AML-193 (cell line): ENCODE data around the gene ACLY.

Experiments
- DNase-seq, 2 experiments: peaks; one replicate each; lab custom pipeline; 2025; lab: John Stamatoyannopoulos, UW

Gene ACLY

DNA sequence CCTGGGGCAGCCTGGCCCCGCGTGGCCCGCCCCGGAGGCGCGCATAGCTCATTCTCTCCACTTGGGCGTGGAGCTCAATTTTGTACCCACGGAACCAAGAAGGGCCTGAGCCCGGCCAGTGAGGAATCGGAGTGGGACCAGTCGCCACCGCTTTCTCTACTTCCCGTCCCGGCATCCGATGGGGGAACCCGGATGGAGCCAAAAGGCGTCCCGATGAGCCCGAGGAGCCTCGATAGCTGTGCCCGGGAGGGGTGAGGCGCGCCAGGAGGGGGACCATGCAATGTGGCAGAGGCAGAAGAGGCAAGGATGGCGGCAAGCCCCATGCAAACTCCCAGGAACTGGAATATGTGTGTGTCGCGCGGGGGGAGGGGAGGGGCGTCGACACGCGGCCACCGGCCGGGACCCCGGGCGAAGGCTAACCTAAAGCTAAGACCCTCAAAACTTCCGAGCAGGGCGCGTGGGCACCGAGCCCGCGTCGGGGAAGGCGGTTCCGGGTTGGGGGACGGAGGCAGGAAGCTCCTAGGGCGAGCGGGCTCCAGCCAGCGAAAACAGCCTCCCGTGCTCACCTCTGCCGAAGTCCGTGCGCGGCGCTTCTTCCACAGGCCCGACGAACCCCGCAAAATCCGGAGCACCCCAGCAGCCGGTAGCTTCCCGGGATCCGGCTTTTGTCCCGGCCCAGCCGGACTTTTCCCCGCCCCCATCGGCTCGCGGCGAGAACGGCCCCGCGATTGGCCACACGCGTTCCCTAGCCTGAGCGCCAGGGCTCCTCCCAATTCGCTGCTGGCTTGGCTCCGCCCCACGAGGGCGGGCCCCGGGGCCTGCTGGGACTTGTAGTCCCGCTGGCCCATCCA, at the start of gene ACLY:
ACLY (minus strand) TSS at position 638 of the 851 bp plus-strand sequence. CDS start 5,078 bp downstream, outside the sequence.
- peak; percentile 97 to 98 for DNase-seq

GRCh38 chr17:41967921-41968578, 49.3 kb upstream of the ACLY start:
- no peak for DNase-seq

GRCh38 chr17:41967141-41967920, 48.6 kb upstream of the ACLY start:
- DNase-seq: no peak

GRCh38 chr17:41966463-41967140, 47.9 kb upstream of the ACLY start, which contains the start of gene CNP:
TSS of gene CNP (plus strand) at chr17:41966795. CDS start at chr17:41966885, 90 bp downstream.
- peak; percentile 83 to 86 for DNase-seq

DNA sequence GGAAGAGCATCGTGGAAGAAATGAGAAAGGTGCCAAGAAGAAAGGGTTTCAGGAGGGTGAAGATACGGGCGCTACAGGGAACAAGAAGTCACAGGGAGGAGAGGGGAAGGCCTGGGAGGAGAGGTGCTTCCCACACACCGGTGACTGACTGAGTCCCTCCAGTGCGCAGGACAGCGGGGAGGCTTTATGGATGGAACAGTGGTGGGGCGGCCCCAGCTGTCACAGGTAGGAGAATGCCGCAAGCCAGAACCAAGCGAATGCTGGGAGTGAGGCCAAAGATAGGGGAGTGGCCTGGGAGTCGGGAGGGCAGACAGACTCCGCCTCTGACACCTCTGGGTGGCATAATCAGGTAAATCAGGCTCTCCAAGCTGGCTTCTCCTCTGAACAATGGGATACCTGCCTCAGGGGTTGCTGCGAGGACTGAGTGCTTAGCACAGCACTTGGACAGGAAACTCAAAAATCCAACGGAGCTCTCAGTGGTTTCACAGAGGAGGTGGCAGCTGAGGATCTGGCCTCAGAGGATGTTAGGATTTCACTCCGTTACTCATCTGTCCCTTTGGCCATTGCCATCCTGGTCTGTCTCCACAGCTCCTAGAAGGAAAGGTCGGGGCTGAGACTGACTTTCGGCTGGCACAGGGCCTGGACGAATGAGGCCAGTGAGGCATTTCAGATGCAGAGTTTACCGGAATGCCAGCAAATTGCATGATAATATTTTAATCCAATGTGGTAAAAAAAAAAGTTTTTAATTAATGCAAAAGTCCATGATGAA, 47.1 kb upstream of the ACLY start:
- peak; percentile 26 to 57 for DNase-seq

GRCh38 chr17:41962768-41963434, 44.1 kb upstream of the ACLY start:
- peak; percentile 64 to 70 for DNase-seq

GRCh38 chr17:41962111-41962510, 43.4 kb upstream of the ACLY start:
- DNase-seq: no peak

DNA sequence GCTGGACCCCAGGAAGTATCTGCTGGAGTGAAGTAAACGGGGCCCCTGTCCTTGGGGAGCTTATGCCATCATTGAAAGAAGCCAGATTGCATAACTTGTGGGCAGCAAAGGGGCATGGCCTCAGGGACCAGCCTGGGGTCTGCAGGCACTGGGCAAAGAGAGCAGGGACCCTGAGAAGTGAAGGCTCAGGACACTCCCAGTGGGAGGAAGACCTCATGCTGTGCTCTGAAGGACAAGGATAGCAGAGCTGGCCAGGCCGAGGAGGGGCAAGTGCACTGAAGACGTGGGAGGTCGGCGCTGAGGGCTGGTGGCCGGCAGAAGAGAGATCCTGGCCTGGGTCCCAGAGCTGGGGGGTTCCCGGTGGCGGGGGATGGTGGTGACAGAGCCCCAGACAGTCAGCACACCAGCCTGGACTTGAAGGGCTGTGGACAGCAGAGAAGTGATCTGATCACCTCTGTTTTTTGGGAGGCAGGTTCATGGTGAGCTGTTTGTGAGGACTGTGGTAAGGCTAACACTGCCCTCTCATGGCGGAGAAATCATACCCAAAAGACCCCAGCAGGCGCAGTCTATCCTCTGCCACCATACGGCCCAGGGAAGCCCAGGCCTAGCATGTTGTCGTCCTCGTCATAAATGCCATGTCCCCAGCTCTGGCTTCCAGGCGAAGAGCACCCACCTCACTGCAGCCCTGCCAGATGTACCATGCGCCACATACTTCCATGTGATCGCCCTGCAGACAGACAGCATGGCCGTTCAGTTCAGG, 40.8 kb upstream of the ACLY start:
- DNase-seq: peak; percentile 57 to 66

DNA sequence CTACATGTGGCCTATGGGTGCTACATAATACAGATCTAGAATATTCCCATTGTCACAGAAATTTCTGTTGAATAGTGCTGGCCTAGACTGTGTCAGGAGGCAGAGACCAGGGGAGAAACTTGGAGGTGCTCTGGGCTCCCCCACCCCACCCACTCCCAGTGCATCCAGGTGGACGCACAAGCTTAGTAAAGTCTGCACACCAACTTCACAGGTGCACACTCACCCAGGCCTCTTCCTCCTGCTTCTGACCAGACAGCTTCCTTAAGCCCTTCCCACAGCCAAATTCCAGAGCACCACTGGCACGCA, 40.2 kb upstream of the ACLY start:
- DNase-seq: no peak

- DNase-seq: no peak
Observed at GRCh38 chr17:41957869-41958439, 39.2 kb upstream of the ACLY start.

DNA sequence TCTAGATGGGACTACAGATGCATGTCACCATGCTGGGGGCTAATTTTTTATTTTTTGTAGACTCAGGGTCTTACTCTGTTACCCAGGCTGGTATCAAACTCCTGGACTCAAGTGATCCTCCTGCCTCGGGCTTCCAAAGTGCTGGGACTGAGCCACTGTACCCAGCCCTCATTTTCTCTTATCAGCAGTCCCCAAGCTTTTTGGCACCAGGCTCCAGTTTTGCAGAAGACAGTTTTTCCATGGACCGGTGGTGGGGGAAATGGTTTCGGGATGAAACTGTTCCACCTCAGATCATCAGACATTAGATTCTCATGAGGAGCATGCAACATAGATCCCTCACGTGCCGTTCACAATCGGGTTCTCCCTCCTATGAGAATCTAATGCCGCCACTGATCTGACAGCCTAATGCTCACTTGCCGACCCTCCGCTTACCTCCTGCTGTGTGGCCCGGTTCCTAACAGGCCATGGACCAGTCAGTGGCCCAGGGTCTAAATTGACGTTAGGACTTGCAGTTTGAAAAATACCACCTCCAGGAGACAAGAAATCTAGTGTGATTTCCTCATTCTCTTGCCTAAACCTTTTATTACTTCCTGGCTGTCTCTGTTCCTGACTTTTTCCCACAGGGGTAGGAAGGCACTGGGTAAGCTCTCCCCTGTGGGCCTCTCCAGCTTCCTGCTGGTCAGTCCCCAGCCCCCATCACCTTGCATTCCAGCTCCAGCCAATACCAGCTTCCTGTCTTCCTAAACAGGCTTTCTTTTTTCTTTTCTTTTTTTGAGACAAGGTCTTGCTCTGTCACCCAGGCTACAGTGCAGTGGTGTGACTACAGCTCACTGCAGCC, 38.5 kb upstream of the ACLY start:
- peak in 1 of 2 experiments; percentile 16 for DNase-seq

GRCh38 chr17:41956522-41956921, 37.8 kb upstream of the ACLY start:
- no peak for DNase-seq

DNA sequence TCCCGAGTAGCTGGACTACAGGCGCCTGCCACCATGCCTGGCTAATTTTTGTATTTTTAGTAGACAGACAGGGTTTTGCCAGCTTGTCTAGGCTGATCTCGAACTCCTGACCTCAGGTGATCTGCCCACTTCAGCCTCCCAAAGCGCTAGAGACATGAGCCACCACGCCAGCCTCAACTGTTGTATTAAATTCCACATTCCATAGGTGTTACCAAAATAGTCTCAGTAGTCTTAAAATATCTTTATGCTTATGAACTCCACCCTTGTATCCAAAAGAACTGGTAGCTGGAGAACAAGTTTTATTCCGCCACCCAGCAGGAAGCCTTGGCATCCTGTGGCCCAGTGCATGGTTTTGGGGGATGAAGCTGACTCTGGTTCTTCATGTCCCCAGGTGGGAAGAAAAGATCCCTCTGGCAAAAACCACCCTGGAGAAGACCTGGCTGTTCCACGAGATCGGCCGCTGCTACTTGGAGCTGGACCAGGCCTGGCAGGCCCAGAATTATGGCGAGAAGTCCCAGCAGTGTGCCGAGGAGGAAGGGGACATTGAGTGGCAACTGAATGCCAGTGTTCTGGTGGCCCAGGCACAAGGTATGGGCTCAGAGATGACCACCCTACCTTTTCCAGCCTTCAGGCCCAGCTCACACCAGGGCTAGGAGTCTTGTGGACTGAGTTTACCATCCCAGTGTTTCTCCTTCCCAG, 30.2 kb upstream of the ACLY start:
- no peak for DNase-seq

DNA sequence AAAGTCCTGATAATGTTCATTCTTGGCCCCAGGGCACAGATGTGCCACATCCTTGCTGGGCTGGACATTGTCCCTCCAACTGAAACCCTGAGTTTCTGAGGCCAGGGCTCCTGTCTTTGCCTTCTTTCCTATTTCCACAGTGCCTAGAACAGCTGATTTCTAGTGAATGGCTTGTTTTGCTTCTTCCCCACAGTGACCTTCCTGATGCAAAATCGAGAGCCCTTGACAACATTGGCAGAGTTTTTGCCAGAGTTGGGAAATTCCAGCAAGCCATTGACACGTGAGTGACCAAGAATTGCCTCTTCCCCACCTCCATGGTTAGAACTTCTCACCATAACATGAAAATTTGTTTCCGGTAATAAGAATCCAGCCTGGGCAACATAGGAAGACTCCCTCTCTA, 26.2 kb upstream of the ACLY start:
- no peak for DNase-seq

GRCh38 chr17:41943492-41943891, 24.7 kb upstream of the ACLY start:
- no peak for DNase-seq

GRCh38 chr17:41942626-41943373, 24.0 kb upstream of the ACLY start:
- DNase-seq: no peak

GRCh38 chr17:41941168-41941567, 22.4 kb upstream of the ACLY start:
- no peak for DNase-seq
